Smooth muscle cell (in vitro differentiated cells): ENCODE results near the gene SLC34A3. TPM values are rescaled to one million over a fixed set of nuclear protein-coding genes. Genes with fewer than 3 reads are reported as not detected.

Experiments used
- DNase-seq: peaks from one replicate; lab custom pipeline; 2025; ENCODE audit not compliant: unreplicated experiment; lab: John Stamatoyannopoulos, UW
- H2AFZ ChIP-seq: fragments of 200-600 bp; sonication (generic); 2 replicates; pipeline ENCODE4 v1.6.0; 2016; ENCODE audit warnings: antibody characterized with exemption, low read depth, mild to moderate bottlenecking
- H3F3A ChIP-seq: fragments of 200-600 bp; sonication (generic); 2 replicates; pipeline ENCODE4 v1.6.0; 2017; ENCODE audit warnings: antibody characterized with exemption, low read depth
- H3K27ac ChIP-seq: fragments of 200-600 bp; sonication (generic); 2 replicates; pipeline ENCODE4 v1.5.1; 2016; ENCODE audit warnings: low read depth, mild to moderate bottlenecking
- H3K27me3 ChIP-seq: fragments of 200-600 bp; sonication (generic); 2 replicates; pipeline ENCODE4 v1.6.1; 2016; ENCODE audit warnings: low read depth, mild to moderate bottlenecking
- H3K36me3 ChIP-seq: fragments of 200-600 bp; sonication (generic); 2 replicates; pipeline ENCODE4 v1.5.1; 2016; ENCODE audit warnings: low read depth
- H3K4me1 ChIP-seq: fragments of 200-600 bp; sonication (generic); 2 replicates; pipeline ENCODE4 v1.5.1; 2016; ENCODE audit warnings: low read depth
- H3K4me2 ChIP-seq: fragments of 200-600 bp; sonication (generic); 2 replicates; pipeline ENCODE4 v1.6.0; 2016; ENCODE audit warnings: mild to moderate bottlenecking
- H3K4me3 ChIP-seq: fragments of 200-600 bp; sonication (generic); 2 replicates; pipeline ENCODE4 v1.5.1; 2016; ENCODE audit warnings: mild to moderate bottlenecking
- H3K79me2 ChIP-seq: fragments of 200-600 bp; sonication (generic); 2 replicates; pipeline ENCODE4 v1.6.0; 2016; ENCODE audit warnings: low read depth, mild to moderate bottlenecking
- H3K9ac ChIP-seq: fragments of 200-600 bp; sonication (generic); 2 replicates; pipeline ENCODE4 v1.6.0; 2016; ENCODE audit warnings: low read depth
- H3K9me3 ChIP-seq: fragments of 200-600 bp; sonication (generic); replicated peaks from 2 replicates; pipeline ENCODE4 v1.5.1; 2016; ENCODE audit warnings: low read depth
- H4K20me1 ChIP-seq: fragments of 200-600 bp; sonication (generic); 2 replicates; pipeline ENCODE4 v1.6.0; 2016; ENCODE audit warnings: low read depth
- CTCF ChIP-seq: fragments of 200-600 bp; sonication (generic); IDR thresholded peaks from 2 replicates; pipeline ENCODE4 v1.5.1; 2017; ENCODE audit warnings: borderline replicate concordance, mild to moderate bottlenecking, antibody characterized with exemption; ENCODE audit not compliant: insufficient read depth, poor library complexity, severe bottlenecking
- WGBS: methylation state at CpG from one replicate; pipeline ENCODE4 v1.1.7; 2016; ENCODE audit warnings: low lambda C conversion rate; 5-methylcytosine and 5-hydroxymethylcytosine counted together
- polyA plus RNA-seq: library from polyadenylated mRNA; unstranded; fragments of >200 nt; fragmentation: Nextera tagmentation; extraction: Ambion mirVana; gene quantifications from 2 replicates; pipeline ENCODE4 v1.2.1, GENCODE V29; 2016
- total RNA-seq: library from RNA; depleted of rRNA; stranded (reverse); fragments of >200 nt; gene quantifications from 2 replicates; pipeline ENCODE4 v1.2.3, GENCODE V29; 2014

Gene SLC34A3
- total and polyA plus RNA-seq, 2 experiments from 2014 or later, result not detected

DNA sequence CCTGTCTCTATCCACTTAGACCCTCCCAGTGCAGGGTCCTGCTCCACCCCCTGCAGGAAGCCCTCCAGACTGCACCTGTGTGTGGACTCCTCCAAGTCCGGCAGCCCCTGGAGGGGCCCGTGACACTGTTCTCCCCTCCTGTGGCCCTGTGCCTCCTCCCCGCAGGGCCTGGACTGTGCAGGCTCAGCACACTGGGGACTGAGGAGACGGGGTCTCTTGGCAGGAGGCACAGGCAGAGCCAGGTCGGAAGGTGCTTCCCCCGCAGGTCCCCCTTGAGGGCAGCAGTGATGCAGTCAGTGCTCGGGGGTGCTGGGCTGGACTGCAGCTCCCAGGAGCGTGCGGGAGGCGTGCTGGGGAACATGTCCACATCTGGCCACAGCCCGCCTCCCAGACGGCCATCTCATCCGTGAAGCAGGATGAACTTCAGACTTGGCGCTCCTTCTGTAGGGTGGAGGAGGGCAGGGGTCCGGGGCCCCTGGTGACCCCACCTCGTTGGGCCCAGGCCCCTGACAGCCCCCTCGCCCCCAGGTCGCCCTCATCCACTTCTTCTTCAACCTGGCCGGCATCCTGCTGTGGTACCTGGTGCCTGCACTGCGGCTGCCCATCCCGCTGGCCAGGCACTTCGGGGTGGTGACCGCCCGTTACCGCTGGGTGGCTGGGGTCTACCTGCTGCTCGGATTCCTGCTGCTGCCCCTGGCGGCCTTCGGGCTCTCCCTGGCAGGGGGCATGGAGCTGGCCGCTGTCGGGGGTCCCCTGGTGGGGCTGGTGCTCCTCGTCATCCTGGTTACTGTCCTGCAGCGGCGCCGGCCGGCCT, 4.9 kb downstream of the SLC34A3 start:
- Histone ChIP-seq H3F3A (peaks cover 5% of the 10 kb centered on the region), H3K4me3 (peak overlapping the region; percentile 16), H3K9ac (no peak overlapping the region), H3K9me3 (no peaks in the 10 kb centered on the region), H2AFZ (no peak overlapping the region), H4K20me1 (peaks cover 16% of the 10 kb centered on the region), H3K27ac (no peak overlapping the region), H3K4me1 (peaks cover 7% of the 10 kb centered on the region), H3K79me2 (peaks cover 15% of the 10 kb centered on the region), H3K36me3 (no peaks in the 10 kb centered on the region), H3K27me3 (no peaks in the 10 kb centered on the region), H3K4me2 (peak overlapping the region; percentile 64)
- no peak for DNase-seq
- no peak for TF ChIP-seq CTCF
- WGBS, result 87% methylated on average over 35 of the region's 35 CpGs

GRCh38 chr9:137236238-137236935, 5.7 kb downstream of the SLC34A3 start:
- Histone ChIP-seq H3K4me2 (peak overlapping the region; percentile 64), H3F3A (peaks cover 5% of the 10 kb centered on the region), H3K4me1 (peaks cover 7% of the 10 kb centered on the region), H2AFZ (no peak overlapping the region), H3K9ac (no peak overlapping the region), H3K27ac (no peak overlapping the region), H3K36me3 (no peaks in the 10 kb centered on the region), H3K9me3 (no peaks in the 10 kb centered on the region), H3K27me3 (no peaks in the 10 kb centered on the region), H3K4me3 (peak overlapping the region; percentile 16), H4K20me1 (peaks cover 16% of the 10 kb centered on the region), H3K79me2 (peaks cover 15% of the 10 kb centered on the region)
- WGBS, result 30% methylated on average over 31 of the region's 31 CpGs
- TF ChIP-seq CTCF, result peak; percentile 99
- peak; percentile 64 for DNase-seq

DNA sequence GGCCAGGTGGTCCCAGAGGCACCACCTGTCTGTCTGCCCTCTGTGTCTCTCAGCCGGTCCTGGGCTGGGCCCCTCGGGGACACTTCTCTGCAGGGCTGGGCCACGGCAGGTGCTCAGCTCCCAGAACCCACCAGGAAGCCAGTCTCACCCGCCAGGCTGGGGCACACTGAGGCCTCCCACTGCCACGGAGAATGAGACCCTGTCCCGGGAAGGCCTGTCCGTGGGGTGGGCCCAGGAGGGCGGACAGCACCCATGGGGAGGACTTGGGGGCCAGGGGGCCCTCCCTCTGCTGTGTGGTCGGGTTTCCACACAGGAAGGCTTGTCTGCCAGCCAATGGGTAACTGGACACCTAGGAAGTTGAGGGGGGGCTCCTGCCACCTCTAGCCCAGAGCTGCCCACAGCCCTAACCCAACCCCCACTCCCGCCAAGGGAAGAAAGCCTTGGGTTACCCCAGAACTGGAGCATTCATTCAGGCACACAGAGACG, 6.3 kb downstream of the SLC34A3 start:
- Histone ChIP-seq H3K79me2 (peaks cover 20% of the 10 kb centered on the region), H3K27ac (no peak overlapping the region), H3K36me3 (no peaks in the 10 kb centered on the region), H4K20me1 (peaks cover 21% of the 10 kb centered on the region), H3K27me3 (no peaks in the 10 kb centered on the region), H3K4me2 (peak overlapping the region; percentile 64), H3K4me3 (no peak overlapping the region), H2AFZ (no peak overlapping the region), H3K4me1 (peaks cover 7% of the 10 kb centered on the region), H3K9ac (no peak overlapping the region), H3F3A (peaks cover 9% of the 10 kb centered on the region), H3K9me3 (no peaks in the 10 kb centered on the region)
- TF ChIP-seq CTCF, result no peak
- WGBS, result 69% methylated on average over 11 of the region's 11 CpGs
- DNase-seq, result no peak
